Astrocyte of the spinal cord (primary cell): ENCODE results near the gene MRPL45.

Source experiments
- DNase-seq: peaks from one replicate; pipeline ENCODE4 v3.0.0; 2011; ENCODE audit warnings: low read depth, low spot score
- H3K4me3 ChIP-seq: 2 replicates; pipeline ENCODE4 v1.5.1; 2011; ENCODE audit warnings: low read depth, mild to moderate bottlenecking, low read length, moderate library complexity
- in situ Hi-C: cut with HindIII; loops from 2 replicates; pipeline ENCODE4 v1.10.0; 2017; ENCODE audit warnings: low sequenced_read_pairs
- TF ChIP-seq, protein P1 (sequence below): IDR thresholded peaks from 2 replicates; pipeline ENCODE4 v1.5.1; 2012; ENCODE audit warnings: low read depth, mild to moderate bottlenecking, low read length, inconsistent platforms

MRPL45 gene

DNA sequence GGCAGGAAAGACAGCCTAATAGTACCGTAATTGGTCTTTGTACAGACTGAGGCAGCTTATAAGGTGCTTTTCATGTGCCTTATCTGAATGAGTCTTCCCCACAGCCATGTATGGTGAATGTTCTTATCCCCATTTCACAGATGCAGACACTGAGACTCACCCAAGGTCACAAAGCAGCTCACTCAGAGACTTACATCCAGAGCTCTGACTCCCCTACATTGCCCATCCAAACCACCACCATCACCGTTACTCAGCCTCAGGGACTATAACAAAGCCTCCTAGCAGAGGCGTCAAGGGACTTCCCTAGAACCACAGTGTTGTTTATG, 47.4 kb downstream of the MRPL45 start:
- TF ChIP-seq, protein P1, sequence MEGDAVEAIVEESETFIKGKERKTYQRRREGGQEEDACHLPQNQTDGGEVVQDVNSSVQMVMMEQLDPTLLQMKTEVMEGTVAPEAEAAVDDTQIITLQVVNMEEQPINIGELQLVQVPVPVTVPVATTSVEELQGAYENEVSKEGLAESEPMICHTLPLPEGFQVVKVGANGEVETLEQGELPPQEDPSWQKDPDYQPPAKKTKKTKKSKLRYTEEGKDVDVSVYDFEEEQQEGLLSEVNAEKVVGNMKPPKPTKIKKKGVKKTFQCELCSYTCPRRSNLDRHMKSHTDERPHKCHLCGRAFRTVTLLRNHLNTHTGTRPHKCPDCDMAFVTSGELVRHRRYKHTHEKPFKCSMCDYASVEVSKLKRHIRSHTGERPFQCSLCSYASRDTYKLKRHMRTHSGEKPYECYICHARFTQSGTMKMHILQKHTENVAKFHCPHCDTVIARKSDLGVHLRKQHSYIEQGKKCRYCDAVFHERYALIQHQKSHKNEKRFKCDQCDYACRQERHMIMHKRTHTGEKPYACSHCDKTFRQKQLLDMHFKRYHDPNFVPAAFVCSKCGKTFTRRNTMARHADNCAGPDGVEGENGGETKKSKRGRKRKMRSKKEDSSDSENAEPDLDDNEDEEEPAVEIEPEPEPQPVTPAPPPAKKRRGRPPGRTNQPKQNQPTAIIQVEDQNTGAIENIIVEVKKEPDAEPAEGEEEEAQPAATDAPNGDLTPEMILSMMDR = no peak
- no peak overlapping the region for H3K4me3 ChIP-seq
- in situ Hi-C loops = no loop called here
- DNase-seq = no peak

DNA sequence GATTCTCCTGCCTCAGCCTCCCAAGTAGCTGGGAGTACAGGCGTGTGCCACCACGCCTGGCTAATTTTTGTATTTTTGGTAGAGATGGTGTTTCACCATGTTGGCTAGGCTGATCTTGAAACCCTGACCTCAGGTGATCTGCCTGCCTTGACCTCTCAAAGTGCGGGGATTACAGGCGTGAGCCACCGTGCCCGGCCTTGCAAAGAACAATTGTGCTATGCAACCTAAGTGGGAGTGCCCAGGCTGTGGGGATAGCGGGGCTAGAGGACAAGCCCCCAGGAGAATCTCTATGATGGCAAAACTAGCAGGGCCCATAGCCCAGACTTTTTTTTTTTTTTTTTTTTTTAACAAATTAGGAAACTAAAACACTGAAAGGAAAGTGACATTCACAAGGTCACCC, 48.8 kb downstream of the MRPL45 start:
- no peak overlapping the region for H3K4me3 ChIP-seq
- no peak for DNase-seq
- TF ChIP-seq, protein P1 = no peak
- in situ Hi-C loops = no loop called here

DNA sequence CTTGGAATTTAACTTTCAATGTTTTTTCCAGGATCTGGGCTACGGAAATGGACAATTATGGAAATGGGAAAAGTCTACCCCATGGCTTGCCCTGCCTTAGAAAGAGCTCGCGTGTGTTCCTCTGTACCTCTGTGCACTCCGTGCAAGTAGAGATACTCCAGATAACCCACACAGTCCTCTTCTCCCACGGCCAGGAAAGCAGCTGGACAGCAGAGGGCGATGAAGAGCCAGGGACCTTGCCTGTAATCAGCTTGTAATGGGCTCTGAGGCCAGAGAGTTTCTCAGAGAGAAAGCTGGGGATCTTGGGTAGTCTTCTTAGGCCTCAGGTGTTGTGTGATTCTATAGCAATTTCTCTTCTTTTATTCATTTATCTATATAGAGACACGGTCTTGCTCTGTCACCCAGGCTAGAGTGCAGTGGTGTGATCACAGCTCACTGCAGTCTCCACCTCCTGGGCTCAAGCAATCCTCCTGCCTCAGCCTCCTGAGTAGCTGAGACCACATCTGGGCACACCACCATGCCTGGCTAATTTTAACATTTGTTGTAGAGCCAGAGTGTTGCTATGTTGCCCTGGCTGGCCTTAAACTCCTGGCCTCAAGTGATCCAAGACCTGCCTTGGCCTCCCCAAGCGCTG, 52.2 kb downstream of the MRPL45 start:
- in situ Hi-C loops = no loop called here
- DNase-seq = peak; percentile 81
- H3K4me3 ChIP-seq = no peak overlapping the region
- TF ChIP-seq, protein P1 = peak; percentile 99

DNA sequence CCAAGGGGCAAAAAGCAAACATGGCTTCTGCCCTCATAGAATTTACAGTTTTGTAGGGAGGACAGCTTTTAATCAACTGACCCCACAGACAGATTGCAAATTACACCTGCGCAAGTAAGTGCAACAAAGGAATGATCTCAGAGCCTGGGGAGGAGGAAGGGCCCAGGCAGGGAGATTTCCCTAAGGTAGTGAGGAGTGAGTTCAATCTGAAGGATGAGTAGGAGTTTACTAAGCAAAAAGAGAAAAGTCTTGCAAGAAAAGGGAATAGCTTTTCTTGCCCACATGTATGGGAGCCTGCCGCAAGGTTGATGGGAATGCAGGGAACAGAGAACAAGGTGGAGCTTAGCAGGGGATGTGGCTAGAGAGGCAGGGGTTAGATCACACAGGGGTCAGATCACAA, 53.1 kb downstream of the MRPL45 start:
- TF ChIP-seq, protein P1 = no peak
- no peak overlapping the region for H3K4me3 ChIP-seq
- in situ Hi-C loops = no loop called here
- no peak for DNase-seq

DNA sequence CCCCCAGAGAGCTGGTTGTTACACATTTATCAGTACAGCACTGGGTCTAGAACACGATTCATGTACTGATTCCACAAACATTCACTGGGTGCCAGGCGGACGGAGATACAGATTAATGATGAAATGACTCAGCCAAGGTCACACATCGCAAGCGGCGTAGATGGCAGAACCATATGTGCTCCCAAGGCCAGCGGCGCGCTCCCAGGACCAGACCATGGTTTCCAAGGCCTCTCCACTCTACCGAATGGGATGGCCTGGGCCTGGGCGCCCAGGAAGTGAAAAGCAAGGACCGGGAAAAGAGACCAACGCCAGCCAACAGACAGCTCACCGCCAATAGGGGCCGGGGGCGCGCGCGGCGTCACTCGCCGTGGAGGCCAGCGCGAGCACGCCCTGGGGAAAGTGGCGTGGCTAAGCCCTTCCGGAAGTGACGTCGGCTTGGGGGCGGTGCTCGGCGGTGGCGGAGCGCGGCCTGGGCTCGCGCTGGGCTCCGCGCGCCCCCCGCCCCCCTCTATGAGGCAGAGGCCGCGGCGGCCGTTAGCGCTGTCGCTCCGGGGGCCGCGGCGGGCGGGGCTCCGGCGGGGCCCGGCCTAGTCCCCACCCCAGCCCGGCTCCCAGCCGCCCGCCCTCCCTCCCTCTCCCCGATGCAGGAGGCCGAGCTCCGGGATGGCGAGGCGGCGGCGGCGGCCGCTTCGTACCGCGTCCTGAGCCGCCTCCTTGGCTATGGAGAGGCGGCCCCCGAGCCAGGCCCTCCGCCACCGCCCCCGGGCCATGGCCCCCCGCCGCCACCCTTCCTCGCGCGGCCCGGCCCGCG, 54.6 kb downstream of the MRPL45 start, which contains the start of gene SOCS7:
Gene SOCS7 (plus strand): TSS at position 433 of the 811 bp plus-strand sequence. CDS start 209 bp downstream, at position 642.
- in situ Hi-C loops = no loop called here

DNA sequence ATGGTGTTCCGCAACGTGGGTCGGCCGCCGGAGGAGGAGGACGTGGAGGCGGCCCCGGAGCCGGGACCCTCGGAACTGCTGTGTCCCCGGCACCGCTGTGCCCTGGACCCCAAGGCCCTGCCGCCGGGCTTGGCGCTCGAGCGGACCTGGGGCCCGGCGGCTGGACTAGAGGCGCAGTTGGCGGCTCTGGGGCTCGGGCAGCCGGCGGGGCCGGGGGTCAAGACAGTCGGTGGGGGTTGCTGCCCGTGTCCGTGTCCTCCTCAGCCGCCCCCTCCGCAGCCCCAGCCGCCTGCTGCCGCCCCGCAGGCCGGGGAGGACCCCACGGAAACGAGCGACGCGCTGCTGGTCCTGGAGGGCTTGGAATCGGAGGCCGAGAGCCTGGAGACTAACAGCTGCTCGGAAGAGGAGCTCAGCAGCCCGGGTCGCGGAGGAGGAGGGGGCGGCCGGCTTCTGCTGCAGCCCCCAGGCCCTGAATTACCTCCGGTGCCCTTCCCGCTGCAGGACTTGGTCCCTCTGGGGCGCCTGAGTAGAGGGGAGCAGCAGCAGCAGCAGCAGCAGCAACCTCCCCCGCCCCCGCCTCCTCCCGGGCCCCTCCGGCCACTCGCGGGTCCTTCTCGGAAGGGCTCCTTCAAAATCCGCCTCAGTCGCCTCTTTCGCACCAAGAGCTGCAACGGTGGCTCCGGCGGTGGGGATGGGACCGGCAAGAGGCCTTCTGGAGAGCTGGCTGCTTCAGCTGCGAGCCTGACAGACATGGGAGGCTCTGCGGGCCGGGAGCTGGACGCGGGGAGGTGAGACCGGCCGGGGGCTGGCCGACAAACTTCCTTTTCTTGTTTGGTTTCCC, 55.5 kb downstream of the MRPL45 start:
- TF ChIP-seq, protein P1 = no peak
- in situ Hi-C loops = no loop called here
- DNase-seq = peak; percentile 23
- peak overlapping the region; percentile 72 for H3K4me3 ChIP-seq

More for the DNA sequence above, 54.6 kb downstream of the MRPL45 start, which contains the start of gene SOCS7:
- TF ChIP-seq, protein P1 = no peak
- peak; percentile 91 for DNase-seq
- H3K4me3 ChIP-seq = peak within 1 kb of the TSS; percentile 72
